ENCODE data around the gene HS6ST2. TPM values are rescaled to one million over a fixed set of nuclear protein-coding genes. Genes with fewer than 3 reads are reported as not detected.

The HS6ST2 gene
- total RNA-seq, 1 donor from 2014 or later: 0.19 TPM

GRCh38 chrX:132623300-132623699 lies 335.1 kb downstream of the HS6ST2 start:
- no peak for DNase-seq (ENCODE audit: low spot score)

- no peak for DNase-seq (ENCODE audit: low spot score)
Measured at GRCh38 chrX:132622130-132622529, 336.3 kb downstream of the HS6ST2 start.

DNA sequence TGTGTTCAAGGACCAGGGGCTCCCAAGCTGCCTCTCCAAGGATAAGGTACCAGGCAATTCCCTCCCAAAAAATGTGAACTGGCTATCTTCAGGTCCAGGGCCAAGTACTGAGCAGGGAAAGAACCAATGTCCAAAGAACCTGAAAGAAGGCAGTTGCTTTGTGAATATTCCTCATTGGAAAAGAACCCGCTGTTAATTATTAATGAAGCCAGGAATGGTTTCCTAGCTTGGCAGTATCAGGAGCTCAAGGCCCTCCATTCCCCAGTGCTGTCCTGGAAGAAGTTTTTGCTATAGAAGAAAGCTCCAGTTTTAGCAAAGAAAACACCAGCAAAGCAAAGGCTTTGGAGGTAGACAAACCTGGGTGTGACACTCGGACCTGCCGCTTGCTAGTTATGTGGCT lies 339.6 kb downstream of the HS6ST2 start:
- DNase-seq (ENCODE audit: low spot score): no peak

DNA sequence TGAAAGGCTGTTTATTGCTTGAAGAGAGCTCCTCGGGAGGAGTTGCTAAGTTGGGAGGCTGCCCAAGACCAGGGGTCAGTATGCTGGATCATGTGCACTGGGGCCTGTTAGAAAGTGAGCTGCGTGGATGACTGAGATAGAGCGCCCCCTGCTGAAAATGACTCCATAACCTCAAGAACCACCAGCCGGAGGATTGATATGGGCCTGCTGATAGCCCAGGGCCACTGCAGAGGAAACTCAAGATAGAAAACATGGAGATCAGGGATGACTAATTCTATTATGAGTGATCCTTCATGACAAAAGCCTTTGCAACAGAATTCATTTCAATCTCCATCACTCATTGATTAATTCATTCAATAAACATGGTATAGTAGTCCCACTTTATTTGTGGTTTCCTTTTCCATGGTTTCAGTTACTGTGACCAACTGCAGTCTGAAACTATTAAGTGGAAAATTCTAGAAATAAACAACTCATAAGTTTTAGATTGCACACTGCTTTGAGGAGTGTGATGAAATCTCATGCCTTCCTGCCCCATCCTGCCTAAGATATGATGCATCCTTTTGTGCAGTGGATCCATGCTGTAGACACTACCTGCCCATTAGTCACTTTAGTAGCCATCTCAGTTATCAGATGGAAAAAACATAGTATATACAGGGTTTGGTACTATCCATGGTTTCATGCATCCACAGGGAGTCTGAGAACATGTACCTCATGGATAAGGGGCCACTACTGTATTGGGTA lies 342.9 kb downstream of the HS6ST2 start:
- no peak for DNase-seq (ENCODE audit: low spot score)

GRCh38 chrX:132614297-132614696 lies 344.1 kb downstream of the HS6ST2 start:
- DNase-seq (ENCODE audit: low spot score): no peak

- DNase-seq (ENCODE audit: low spot score): no peak
Measured at GRCh38 chrX:132613801-132614200, 344.6 kb downstream of the HS6ST2 start.

DNA sequence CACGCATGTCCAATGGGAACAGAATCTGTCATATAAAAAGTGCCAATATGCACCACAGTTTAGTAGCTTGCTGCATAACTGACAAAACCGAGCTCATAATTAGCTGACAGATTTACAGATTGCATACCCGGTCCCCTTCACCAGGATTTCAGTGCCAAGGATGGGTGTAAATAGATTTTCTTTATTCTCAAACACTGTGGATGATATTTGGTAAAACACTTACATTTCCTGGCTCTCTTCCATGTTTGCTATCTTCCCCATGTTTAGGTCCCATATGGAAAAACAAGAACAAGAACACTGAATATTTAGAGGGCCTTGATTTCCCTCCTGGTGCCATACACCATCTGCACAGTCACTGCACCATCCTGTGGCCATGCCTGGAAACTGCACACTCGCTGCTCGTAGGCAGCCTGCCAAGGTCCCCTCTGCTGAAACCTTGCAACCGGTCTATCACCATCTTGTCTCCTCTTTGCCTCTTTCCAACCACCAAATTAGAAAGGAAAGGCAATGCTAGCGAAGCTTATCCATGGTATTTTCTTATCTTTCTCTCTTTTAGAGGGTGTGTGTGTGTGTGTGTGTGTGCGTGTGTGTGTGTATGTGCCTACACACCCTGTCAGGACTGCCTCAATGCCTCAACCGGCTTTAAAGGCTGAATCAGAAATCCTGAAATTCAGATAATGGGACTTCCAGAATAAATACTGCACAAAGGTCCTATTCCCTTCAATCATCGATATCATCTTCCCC lies 345.4 kb downstream of the HS6ST2 start:
- no peak for DNase-seq (ENCODE audit: low spot score)

- DNase-seq (ENCODE audit: low spot score): no peak
Measured at GRCh38 chrX:132610536-132610935, 347.9 kb downstream of the HS6ST2 start.

- no peak for DNase-seq (ENCODE audit: low spot score)
Measured at GRCh38 chrX:132609362-132609848, 349.0 kb downstream of the HS6ST2 start.

- no peak for DNase-seq (ENCODE audit: low spot score)
Measured at GRCh38 chrX:132603700-132604286, 354.6 kb downstream of the HS6ST2 start.

DNA sequence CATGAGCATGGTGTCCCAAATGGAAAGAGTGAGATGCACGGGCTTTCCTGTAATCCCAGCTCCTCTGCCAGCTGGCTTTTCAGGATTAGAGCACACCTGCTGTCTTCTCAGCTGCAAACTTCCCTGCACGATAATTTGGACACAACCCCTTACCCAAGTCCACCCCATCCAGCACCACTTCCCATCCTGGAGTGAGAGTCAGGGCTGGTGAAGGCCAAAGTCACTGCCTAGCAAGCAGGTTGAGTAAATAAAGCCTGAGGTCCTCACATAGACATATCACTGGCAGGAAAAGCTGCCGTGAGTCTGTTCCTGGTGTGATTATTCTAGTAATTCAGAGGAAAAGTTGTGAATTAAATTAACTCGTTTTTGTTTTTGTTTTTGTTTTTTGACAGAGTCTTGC lies 355.7 kb downstream of the HS6ST2 start:
- DNase-seq (ENCODE audit: low spot score): no peak

- DNase-seq (ENCODE audit: low spot score): no peak
Measured at GRCh38 chrX:132594999-132595398, 363.4 kb downstream of the HS6ST2 start.

GRCh38 chrX:132594129-132594528 lies 364.3 kb downstream of the HS6ST2 start:
- no peak for DNase-seq (ENCODE audit: low spot score)

GRCh38 chrX:132592880-132593279 lies 365.5 kb downstream of the HS6ST2 start:
- no peak for DNase-seq (ENCODE audit: low spot score)

GRCh38 chrX:132591719-132592275 lies 366.6 kb downstream of the HS6ST2 start:
- no peak for DNase-seq (ENCODE audit: low spot score)

GRCh38 chrX:132590350-132591026 lies 367.9 kb downstream of the HS6ST2 start:
- no peak for DNase-seq (ENCODE audit: low spot score)

DNA sequence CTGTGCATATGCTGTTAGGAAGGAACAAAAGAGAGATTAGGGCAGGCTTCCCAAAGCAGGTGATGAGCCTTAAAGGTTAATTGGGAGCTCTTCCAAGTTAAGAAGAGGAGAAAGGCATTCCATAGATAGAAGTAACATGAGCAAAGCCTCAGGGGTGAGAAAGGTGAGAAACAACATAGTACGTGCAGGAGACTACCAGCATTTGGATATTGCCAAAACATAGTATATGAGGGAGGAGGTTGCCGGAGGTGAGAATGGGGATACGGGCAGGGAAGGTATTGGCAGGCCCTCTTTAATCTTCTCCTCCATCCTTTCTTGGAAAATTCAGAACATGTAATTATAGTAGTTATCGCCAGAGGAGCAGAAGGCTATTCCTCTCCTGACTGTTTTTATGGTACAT lies 373.5 kb downstream of the HS6ST2 start:
- no peak for DNase-seq (ENCODE audit: low spot score)

DNA sequence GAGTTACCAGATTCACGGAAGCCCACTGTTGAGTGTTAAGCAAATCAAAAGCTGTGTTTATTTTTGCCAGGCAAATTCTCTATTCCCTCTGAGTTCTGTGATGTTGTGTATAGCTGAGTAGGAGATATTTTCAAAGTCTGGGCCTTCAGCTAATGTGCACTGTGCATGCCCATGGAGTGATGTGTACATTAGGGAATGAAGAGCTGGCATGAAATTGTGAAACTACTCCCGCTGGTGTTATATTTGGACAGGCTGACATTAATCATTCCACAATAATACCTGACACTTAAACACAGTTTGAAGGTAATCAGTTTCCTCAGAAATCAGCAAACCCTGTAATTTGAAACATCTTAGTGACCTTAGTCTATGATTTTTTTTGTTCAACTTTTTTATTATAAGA lies 381.5 kb downstream of the HS6ST2 start:
- DNase-seq (ENCODE audit: low spot score): no peak

Data from mesenteric fat pad (tissue), 1 donor.